T-helper 1 cell treated with Interleukin-12 subunit alpha and Interleukin-12 subunit beta and Interleukin-4 antibody, amounts not matched to agents 30 μg/mL and 1 μg/mL, for 36 hours (primary cell): ENCODE measurements around the gene SFR1.

ENCODE experiments used
- H3K27ac Mint-ChIP-seq: one replicate; pipeline ENCODE4 v1.8.0; 2021; ENCODE audit warnings: mild to moderate bottlenecking, mixed read lengths
- H3K27me3 Mint-ChIP-seq: one replicate; pipeline ENCODE4 v1.8.0; 2021; ENCODE audit warnings: low read depth, mixed read lengths
- H3K36me3 Mint-ChIP-seq: one replicate; pipeline ENCODE4 v1.8.0; 2021; ENCODE audit warnings: low read depth, mixed read lengths
- H3K4me1 Mint-ChIP-seq: one replicate; pipeline ENCODE4 v1.8.0; 2021; ENCODE audit warnings: low read depth, mixed read lengths
- H3K4me3 Mint-ChIP-seq: one replicate; pipeline ENCODE4 v1.8.0; 2021; ENCODE audit warnings: mild to moderate bottlenecking, moderate library complexity, mixed read lengths
- H3K9me3 Mint-ChIP-seq: one replicate; pipeline ENCODE4 v1.8.0; 2021; ENCODE audit warnings: mixed read lengths

The SFR1 gene

GRCh38 chr10:104096692-104097091 lies 25.3 kb upstream of the SFR1 start:
- H3K4me3 Mint-ChIP-seq, result no peak overlapping the region
- H3K36me3 Mint-ChIP-seq, result no peaks in the 10 kb centered on the region
- H3K4me1 Mint-ChIP-seq, result no peaks in the 10 kb centered on the region
- peaks cover 11% of the 10 kb centered on the region for H3K9me3 Mint-ChIP-seq
- peaks cover 17% of the 10 kb centered on the region for H3K27me3 Mint-ChIP-seq
- H3K27ac Mint-ChIP-seq, result no peak overlapping the region

GRCh38 chr10:104098358-104098925 lies 23.5 kb upstream of the SFR1 start:
- Mint-ChIP-seq H3K27ac (no peak overlapping the region), H3K36me3 (no peaks in the 10 kb centered on the region), H3K27me3 (peaks cover 28% of the 10 kb centered on the region), H3K4me3 (no peak overlapping the region), H3K9me3 (peaks cover 11% of the 10 kb centered on the region), H3K4me1 (no peaks in the 10 kb centered on the region)

- H3K9me3 Mint-ChIP-seq, result peaks cover 11% of the 10 kb centered on the region
- H3K27ac Mint-ChIP-seq, result no peak overlapping the region
- peaks cover 28% of the 10 kb centered on the region for H3K27me3 Mint-ChIP-seq
- H3K4me1 Mint-ChIP-seq, result no peaks in the 10 kb centered on the region
- no peak overlapping the region for H3K4me3 Mint-ChIP-seq
- no peaks in the 10 kb centered on the region for H3K36me3 Mint-ChIP-seq
These were observed 22.7 kb upstream of the SFR1 start for GRCh38 chr10:104099269-104099668.

- Mint-ChIP-seq H3K27ac (no peak overlapping the region), H3K4me3 (no peak overlapping the region), H3K27me3 (peaks cover 28% of the 10 kb centered on the region), H3K36me3 (no peaks in the 10 kb centered on the region), H3K4me1 (peaks cover 6% of the 10 kb centered on the region), H3K9me3 (peaks cover 11% of the 10 kb centered on the region)
These were observed 22.0 kb upstream of the SFR1 start for GRCh38 chr10:104099941-104100340.

GRCh38 chr10:104100795-104101194 lies 21.2 kb upstream of the SFR1 start:
- peaks cover 11% of the 10 kb centered on the region for H3K9me3 Mint-ChIP-seq
- H3K27me3 Mint-ChIP-seq, result peaks cover 28% of the 10 kb centered on the region
- peaks cover 7% of the 10 kb centered on the region for H3K4me1 Mint-ChIP-seq
- no peaks in the 10 kb centered on the region for H3K36me3 Mint-ChIP-seq
- no peak overlapping the region for H3K27ac Mint-ChIP-seq
- H3K4me3 Mint-ChIP-seq, result no peak overlapping the region

GRCh38 chr10:104101902-104102301 lies 20.1 kb upstream of the SFR1 start:
- no peak overlapping the region for H3K27ac Mint-ChIP-seq
- peaks cover 4% of the 10 kb centered on the region for H3K9me3 Mint-ChIP-seq
- H3K27me3 Mint-ChIP-seq, result peaks cover 28% of the 10 kb centered on the region

GRCh38 chr10:104103956-104104355 lies 18.0 kb upstream of the SFR1 start:
- H3K36me3 Mint-ChIP-seq, result no peaks in the 10 kb centered on the region
- H3K4me1 Mint-ChIP-seq, result peaks cover 9% of the 10 kb centered on the region
- peaks cover 25% of the 10 kb centered on the region for H3K27me3 Mint-ChIP-seq
- no peak overlapping the region for H3K27ac Mint-ChIP-seq
- no peaks in the 10 kb centered on the region for H3K9me3 Mint-ChIP-seq
- H3K4me3 Mint-ChIP-seq, result no peak overlapping the region

More at GRCh38 chr10:104101902-104102301, 20.1 kb upstream of the SFR1 start:
- Mint-ChIP-seq H3K4me3 (no peak overlapping the region), H3K36me3 (no peaks in the 10 kb centered on the region), H3K4me1 (peaks cover 9% of the 10 kb centered on the region)

- peaks cover 9% of the 10 kb centered on the region for H3K4me1 Mint-ChIP-seq
- H3K27ac Mint-ChIP-seq, result no peak overlapping the region
- no peaks in the 10 kb centered on the region for H3K36me3 Mint-ChIP-seq
- H3K9me3 Mint-ChIP-seq, result no peaks in the 10 kb centered on the region
- peaks cover 22% of the 10 kb centered on the region for H3K27me3 Mint-ChIP-seq
- no peak overlapping the region for H3K4me3 Mint-ChIP-seq
These were observed 17.6 kb upstream of the SFR1 start for GRCh38 chr10:104104418-104104817.

GRCh38 chr10:104104926-104105325 lies 17.0 kb upstream of the SFR1 start:
- H3K27ac Mint-ChIP-seq, result no peak overlapping the region
- H3K27me3 Mint-ChIP-seq, result peaks cover 25% of the 10 kb centered on the region
- H3K4me1 Mint-ChIP-seq, result peaks cover 11% of the 10 kb centered on the region

GRCh38 chr10:104109908-104110662 lies 11.9 kb upstream of the SFR1 start:
- Mint-ChIP-seq H3K36me3 (no peaks in the 10 kb centered on the region), H3K4me3 (no peak overlapping the region), H3K4me1 (peaks cover 8% of the 10 kb centered on the region), H3K9me3 (no peaks in the 10 kb centered on the region), H3K27ac (no peak overlapping the region), H3K27me3 (peaks cover 10% of the 10 kb centered on the region)

More at GRCh38 chr10:104104926-104105325, 17.0 kb upstream of the SFR1 start:
- H3K4me3 Mint-ChIP-seq, result no peak overlapping the region
- no peaks in the 10 kb centered on the region for H3K9me3 Mint-ChIP-seq
- no peaks in the 10 kb centered on the region for H3K36me3 Mint-ChIP-seq

- no peaks in the 10 kb centered on the region for H3K9me3 Mint-ChIP-seq
- H3K27ac Mint-ChIP-seq, result no peak overlapping the region
- H3K36me3 Mint-ChIP-seq, result no peaks in the 10 kb centered on the region
- peaks cover 20% of the 10 kb centered on the region for H3K27me3 Mint-ChIP-seq
- H3K4me3 Mint-ChIP-seq, result no peak overlapping the region
- H3K4me1 Mint-ChIP-seq, result peaks cover 6% of the 10 kb centered on the region
These were observed 8.5 kb upstream of the SFR1 start for GRCh38 chr10:104113376-104113956.

- no peak overlapping the region for H3K27ac Mint-ChIP-seq
These were observed 4.1 kb upstream of the SFR1 start for GRCh38 chr10:104117839-104118323.

GRCh38 chr10:104119996-104120395 lies 2.0 kb upstream of the SFR1 start:
- Mint-ChIP-seq H3K27ac (peak overlapping the region; percentile 99), H3K9me3 (no peaks in the 10 kb centered on the region), H3K4me1 (peaks cover 27% of the 10 kb centered on the region), H3K27me3 (peaks cover 9% of the 10 kb centered on the region), H3K4me3 (no peak overlapping the region), H3K36me3 (peaks cover 3% of the 10 kb centered on the region)

More at GRCh38 chr10:104117839-104118323, 4.1 kb upstream of the SFR1 start:
- H3K27me3 Mint-ChIP-seq, result peaks cover 9% of the 10 kb centered on the region
- no peak overlapping the region for H3K4me3 Mint-ChIP-seq
- H3K9me3 Mint-ChIP-seq, result no peaks in the 10 kb centered on the region
- H3K4me1 Mint-ChIP-seq, result peaks cover 21% of the 10 kb centered on the region
- H3K36me3 Mint-ChIP-seq, result no peaks in the 10 kb centered on the region

GRCh38 chr10:104120512-104120902 lies 1.5 kb upstream of the SFR1 start:
- H3K9me3 Mint-ChIP-seq, result no peaks in the 10 kb centered on the region
- peaks cover 9% of the 10 kb centered on the region for H3K27me3 Mint-ChIP-seq
- H3K36me3 Mint-ChIP-seq, result peaks cover 7% of the 10 kb centered on the region
- peaks cover 31% of the 10 kb centered on the region for H3K4me1 Mint-ChIP-seq
- peak overlapping the region; percentile 99 for H3K27ac Mint-ChIP-seq
- peak overlapping the region; percentile 88 for H3K4me3 Mint-ChIP-seq
